SK-N-SH treated with all-trans-retinoic acid at 6 μM for 48 hours (cell line): ENCODE results near the gene PCDHA7.
"Not testable (repeated sequence)": the region's sequence is repeated elsewhere in the genome, so short reads cannot be mapped to it uniquely, and the experiment has no call there.

Experiments used
- ATAC-seq: fragments of 200-7000 bp; cut with Tn5 transposase; 3 replicates; pipeline ENCODE4 v1.9.1; 2020; ENCODE audit warnings: mild to moderate bottlenecking, moderate library complexity
- ARNTL ChIP-seq: fragments of 450-650 bp; formaldehyde crosslinking; IDR thresholded peaks from 2 replicates; pipeline ENCODE4 v1.5.0; 2020; ENCODE audit warnings: low read depth, mild to moderate bottlenecking, moderate library complexity, borderline replicate concordance
- BACH2 ChIP-seq: fragments of 250-450 bp; sonication (Bioruptor Pico); IDR thresholded peaks from 2 replicates; pipeline ENCODE4 v1.9.0; 2021; ENCODE audit warnings: mild to moderate bottlenecking, borderline replicate concordance
- CREB5 ChIP-seq: fragments of 250-450 bp; sonication (Bioruptor Pico); IDR thresholded peaks from 2 replicates; pipeline ENCODE4 v1.5.1; 2020; ENCODE audit warnings: low read depth, mild to moderate bottlenecking, moderate library complexity
- CSDC2 ChIP-seq: fragments of 250-450 bp; sonication (Bioruptor Pico); IDR thresholded peaks from 2 replicates; pipeline ENCODE4 v1.5.0; 2020; ENCODE audit warnings: mild to moderate bottlenecking, moderate library complexity
- CSRNP3 ChIP-seq: fragments of 250-450 bp; sonication (Bioruptor Pico); IDR thresholded peaks from 2 replicates; pipeline ENCODE4 v1.5.1; 2021; ENCODE audit warnings: mild to moderate bottlenecking, moderate library complexity
- ESRRG ChIP-seq: fragments of 250-450 bp; sonication (Bioruptor Pico); IDR thresholded peaks from 2 replicates; pipeline ENCODE4 v1.6.1; 2021; ENCODE audit warnings: mild to moderate bottlenecking
- GLIS3 ChIP-seq: fragments of 250-450 bp; sonication (Bioruptor Pico); IDR thresholded peaks from 2 replicates; pipeline ENCODE4 v1.5.0; 2020; ENCODE audit warnings: mild to moderate bottlenecking, moderate library complexity
- ISL1 ChIP-seq: fragments of 250-450 bp; sonication (Bioruptor Pico); IDR thresholded peaks from 2 replicates; pipeline ENCODE4 v2.1.2; 2022; ENCODE audit warnings: mild to moderate bottlenecking, moderate library complexity
- PATZ1 ChIP-seq: fragments of 250-450 bp; sonication (Bioruptor Pico); IDR thresholded peaks from 2 replicates; pipeline ENCODE4 v1.8.0; 2020; ENCODE audit warnings: mild to moderate bottlenecking, moderate library complexity, borderline replicate concordance
- POU6F1 ChIP-seq: fragments of 250-450 bp; sonication (Bioruptor Pico); IDR thresholded peaks from 2 replicates; pipeline ENCODE4 v1.8.0; 2021; ENCODE audit warnings: low read depth, mild to moderate bottlenecking, moderate library complexity, borderline replicate concordance
- PPARA ChIP-seq: fragments of 250-450 bp; sonication (Bioruptor Pico); IDR thresholded peaks from 2 replicates; pipeline ENCODE4 v1.5.0; 2020; ENCODE audit warnings: mild to moderate bottlenecking, borderline replicate concordance
- SNAI2 ChIP-seq: fragments of 250-450 bp; sonication (Bioruptor Pico); IDR thresholded peaks from 2 replicates; pipeline ENCODE4 v1.5.0; 2020; ENCODE audit warnings: mild to moderate bottlenecking, moderate library complexity
- TOX ChIP-seq: fragments of 250-450 bp; sonication (Bioruptor Pico); IDR thresholded peaks from 2 replicates; pipeline ENCODE4 v1.8.0; 2021; ENCODE audit warnings: mild to moderate bottlenecking, moderate library complexity, borderline replicate concordance
- ZC3H10 ChIP-seq: fragments of 250-450 bp; sonication (Bioruptor Pico); IDR thresholded peaks from 2 replicates; pipeline ENCODE4 v1.5.1; 2021; ENCODE audit warnings: mild to moderate bottlenecking, moderate library complexity
- ZNF565 ChIP-seq: fragments of 450-650 bp; formaldehyde crosslinking; conservative IDR thresholded peaks from 2 replicates; pipeline ENCODE4 v1.5.0; 2020; ENCODE audit warnings: low read depth, mild to moderate bottlenecking, moderate library complexity
- ZNF70 ChIP-seq: fragments of 450-650 bp; formaldehyde crosslinking; IDR thresholded peaks from 2 replicates; pipeline ENCODE4 v1.5.0; 2020; ENCODE audit warnings: mild to moderate bottlenecking, moderate library complexity

The PCDHA7 gene

GRCh38 chr5:140828362-140828737 is 5.7 kb upstream of the PCDHA7 start:
- no peak for ATAC-seq
- no peak for TF ChIP-seq PATZ1 (CRISPR knock-in tag)
- TF ChIP-seq TOX: no peak
- TF ChIP-seq CSDC2: no peak
- TF ChIP-seq ARNTL (CRISPR knock-in tag): no peak
- TF ChIP-seq ZC3H10 (CRISPR knock-in tag): no peak
- no peak for TF ChIP-seq ZNF565
- TF ChIP-seq ESRRG (CRISPR knock-in tag): no peak
- no peak for TF ChIP-seq ISL1
- no peak for TF ChIP-seq ZNF70 (CRISPR knock-in tag)
- no peak for TF ChIP-seq PPARA (CRISPR knock-in tag)
- TF ChIP-seq POU6F1 (CRISPR knock-in tag): no peak
- TF ChIP-seq CREB5: no peak

GRCh38 chr5:140829511-140830501 is 4.3 kb upstream of the PCDHA7 start:
- not testable (repeated sequence) for ATAC-seq

- not testable (repeated sequence) for ATAC-seq
Observed at GRCh38 chr5:140834439-140835008, 455 bp downstream of the PCDHA7 start.

- no peak for ATAC-seq
- TF ChIP-seq ZC3H10 (CRISPR knock-in tag) (no peak), BACH2 (CRISPR knock-in tag) (no peak), ZNF70 (CRISPR knock-in tag) (no peak), GLIS3 (CRISPR knock-in tag) (no peak), CSDC2 (no peak), SNAI2 (CRISPR knock-in tag) (no peak), POU6F1 (CRISPR knock-in tag) (no peak), TOX (no peak), ISL1 (no peak), ZNF565 (no peak), CSRNP3 (CRISPR knock-in tag) (no peak), CREB5 (no peak), ARNTL (CRISPR knock-in tag) (no peak)
Observed at GRCh38 chr5:140835622-140836510, 1.8 kb downstream of the PCDHA7 start.
